ENCODE measurements around the gene R3HDM2. TPM values are rescaled to one million over a fixed set of nuclear protein-coding genes. Genes with fewer than 3 reads are reported as not detected.

Gene R3HDM2
- total RNA-seq, 1 donor from 2014 or later: 89.6 TPM

DNA sequence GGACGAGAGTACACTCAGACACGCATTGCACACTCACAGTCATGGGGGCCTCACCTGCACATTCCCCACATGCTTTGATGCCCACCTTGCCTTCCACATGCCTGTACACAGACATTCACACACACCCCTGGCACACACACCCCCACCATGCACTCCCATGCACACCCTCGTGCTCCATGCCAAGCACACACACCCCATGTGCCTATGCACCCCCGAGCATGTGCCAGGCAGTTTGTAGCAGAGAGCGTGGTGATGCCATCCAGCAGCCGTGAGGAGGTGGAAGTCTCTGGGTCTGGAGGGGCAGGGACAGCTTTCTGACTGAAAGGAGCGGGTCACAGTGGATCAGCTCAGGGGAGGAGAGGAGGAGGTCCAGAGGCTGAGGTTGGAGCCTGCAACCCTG, 224.9 kb downstream of the R3HDM2 start:
- DNase-seq (ENCODE audit: low spot score): no peak
- intact Hi-C loops (cut with DNase I): no loop called here
- ATAC-seq: no peak

DNA sequence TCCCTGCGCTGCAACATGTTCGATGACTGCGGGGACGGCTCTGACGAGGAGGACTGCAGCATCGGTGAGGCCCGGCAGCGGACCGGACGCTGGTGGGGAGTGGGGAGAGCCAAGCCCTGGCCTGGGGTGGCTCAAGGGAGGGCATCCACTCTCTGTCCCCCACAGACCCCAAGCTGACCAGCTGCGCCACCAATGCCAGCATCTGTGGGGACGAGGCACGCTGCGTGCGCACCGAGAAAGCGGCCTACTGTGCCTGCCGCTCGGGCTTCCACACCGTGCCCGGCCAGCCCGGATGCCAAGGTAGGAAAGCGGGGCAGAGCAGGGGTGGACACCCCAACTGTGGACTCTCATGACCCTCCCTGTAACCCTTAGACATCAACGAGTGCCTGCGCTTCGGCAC, 225.7 kb downstream of the R3HDM2 start:
- peak; percentile 1 for ATAC-seq
- no peak for DNase-seq (ENCODE audit: low spot score)
- intact Hi-C loops (cut with DNase I): no loop called here

DNA sequence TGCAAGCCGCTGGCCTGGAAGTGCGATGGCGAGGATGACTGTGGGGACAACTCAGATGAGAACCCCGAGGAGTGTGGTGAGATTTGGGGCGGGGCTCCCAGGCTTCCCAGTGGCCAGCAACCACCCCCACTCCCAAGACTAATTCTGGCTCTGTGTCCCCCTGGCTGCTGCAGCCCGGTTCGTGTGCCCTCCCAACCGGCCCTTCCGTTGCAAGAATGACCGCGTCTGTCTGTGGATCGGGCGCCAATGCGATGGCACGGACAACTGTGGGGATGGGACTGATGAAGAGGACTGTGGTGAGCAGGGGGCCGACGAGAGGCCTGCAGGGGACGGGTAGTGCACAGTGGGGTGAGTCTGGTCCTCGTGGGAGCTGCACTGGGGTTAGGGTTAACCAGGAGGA, 226.4 kb downstream of the R3HDM2 start:
- intact Hi-C loops (cut with DNase I): no loop called here
- no peak for DNase-seq (ENCODE audit: low spot score)
- no peak for ATAC-seq

DNA sequence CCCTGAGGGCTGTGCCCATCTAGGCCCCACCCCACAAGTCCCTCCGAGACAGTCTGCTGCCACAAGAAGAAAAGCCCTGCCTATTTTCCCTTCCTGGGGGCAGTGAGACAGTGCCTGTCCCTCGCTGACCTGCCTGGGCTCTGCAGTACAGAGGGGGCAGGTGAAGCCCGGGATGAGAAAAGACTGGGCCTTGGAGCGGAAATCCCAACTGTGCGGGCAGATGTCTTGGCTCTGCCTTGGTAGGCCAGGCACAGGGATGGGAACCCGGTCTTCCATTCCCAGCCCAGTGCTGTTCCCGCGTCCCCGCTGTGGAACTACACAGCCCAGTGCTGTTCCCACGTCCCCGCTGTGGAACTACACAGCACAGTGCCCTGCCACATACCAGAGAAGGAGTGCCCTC, 227.1 kb downstream of the R3HDM2 start:
- DNase-seq (ENCODE audit: low spot score) (no peak), ATAC-seq (no peak)
- intact Hi-C loops (cut with DNase I): no loop called here

Other genes starting within 250 kb of the R3HDM2 start
- 0.27 TPM for gene NXPH4, start 214.2 kb downstream of the R3HDM2 start, total RNA-seq
- 41.9 TPM for gene SHMT2, start 201.3 kb downstream of the R3HDM2 start, total RNA-seq
- 1.9 TPM for gene STAC3, start 179.9 kb downstream of the R3HDM2 start, total RNA-seq
- gene INHBC, start 3.7 kb upstream of the R3HDM2 start, total RNA-seq: not detected
- not detected for gene INHBE, start 24.3 kb upstream of the R3HDM2 start, total RNA-seq
- gene GLI1, start 28.7 kb upstream of the R3HDM2 start, total RNA-seq: 47.7 TPM
- 30.8 TPM for gene ARHGAP9, start 48.8 kb upstream of the R3HDM2 start, total RNA-seq
- 121 TPM for gene MARS1, start 57.0 kb upstream of the R3HDM2 start, total RNA-seq
- gene DDIT3, start 89.5 kb upstream of the R3HDM2 start, total RNA-seq: 34.0 TPM
- gene MBD6, start 91.8 kb upstream of the R3HDM2 start, total RNA-seq: 76.2 TPM
- 104 TPM for gene DCTN2, start 116.1 kb upstream of the R3HDM2 start, total RNA-seq
- gene KIF5A, start 119.0 kb upstream of the R3HDM2 start, total RNA-seq: 5.6 TPM
- gene PIP4K2C, start 160.1 kb upstream of the R3HDM2 start, total RNA-seq: 26.0 TPM
- 42.9 TPM for gene DTX3, start 173.8 kb upstream of the R3HDM2 start, total RNA-seq
- 61.3 TPM for gene ARHGEF25, start 180.4 kb upstream of the R3HDM2 start, total RNA-seq
- gene B4GALNT1, start 202.2 kb upstream of the R3HDM2 start, total RNA-seq: 16.6 TPM